GM18499 (cell line): ENCODE results near the gene AGBL1.
"Not testable (repeated sequence)": the region's sequence is repeated elsewhere in the genome, so short reads cannot be mapped to it uniquely, and the experiment has no call there.

ENCODE experiments used
- ATAC-seq: cut with Tn5 transposase; IDR thresholded peaks from one replicate; pipeline ENCODE4 v1.9.1; 2021; ENCODE audit warnings: moderate number of reproducible peaks; ENCODE audit not compliant: insufficient read depth, unreplicated experiment

AGBL1 gene

DNA sequence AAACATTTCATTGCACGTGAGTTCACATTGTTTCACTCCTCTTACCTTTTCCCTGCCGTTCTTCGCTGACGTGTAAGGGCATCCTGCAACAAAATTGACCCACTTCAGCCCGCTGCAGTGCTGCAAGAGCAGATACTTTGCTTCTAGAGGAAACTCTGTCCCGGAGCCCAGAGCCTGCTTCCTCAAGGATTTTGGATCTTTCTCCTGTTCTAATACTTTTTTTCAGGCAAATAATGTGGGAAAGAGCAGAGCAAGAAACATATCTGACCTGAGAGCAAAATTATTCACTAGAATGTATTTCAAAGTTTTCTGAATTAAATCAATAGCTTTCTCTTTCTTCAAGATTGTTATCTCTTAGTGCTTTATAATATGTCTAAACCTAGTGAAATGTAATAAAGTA, 303.9 kb downstream of the AGBL1 start:
- ATAC-seq: no peak

DNA sequence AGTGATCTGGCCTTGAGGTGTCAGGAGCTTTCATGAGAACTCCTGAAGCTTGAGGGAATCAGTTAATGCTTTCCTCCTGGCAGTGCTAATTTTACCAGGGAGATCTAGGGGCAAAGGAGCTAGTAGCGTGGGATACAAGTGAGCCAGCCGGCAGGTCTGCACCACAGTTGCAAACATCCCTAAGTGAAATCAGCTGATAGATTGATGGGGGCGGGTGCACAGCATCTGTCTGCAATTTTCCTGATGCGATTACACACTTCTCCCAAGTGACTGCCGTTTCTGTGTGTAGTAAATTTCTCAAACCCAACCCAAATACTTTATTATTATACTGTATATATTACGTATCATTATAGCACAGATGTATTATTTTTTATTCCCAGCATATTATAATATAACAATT, 304.5 kb downstream of the AGBL1 start:
- ATAC-seq: no peak

- ATAC-seq: no peak
Observed at GRCh38 chr15:86392296-86392695, 312.6 kb downstream of the AGBL1 start.

- ATAC-seq: no peak
Observed at GRCh38 chr15:86392874-86393273, 313.2 kb downstream of the AGBL1 start.

DNA sequence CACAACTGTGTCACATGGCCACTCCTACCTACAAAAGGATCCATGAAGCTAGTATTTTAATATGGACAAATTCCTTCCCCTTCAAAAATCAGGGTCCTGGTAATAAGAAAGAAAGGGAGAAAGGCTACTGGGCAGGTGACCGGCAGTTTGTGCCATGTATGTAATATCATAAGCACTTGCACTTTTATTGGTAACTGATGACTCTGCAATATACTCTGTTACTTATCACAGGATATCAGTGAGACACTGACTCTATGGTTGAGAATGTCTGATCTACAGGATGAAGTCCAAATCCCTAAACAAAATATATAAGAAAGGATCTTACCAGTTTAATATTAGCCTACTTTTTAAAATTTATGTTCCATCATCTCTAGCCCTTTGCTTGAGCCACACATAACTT, 315.2 kb downstream of the AGBL1 start:
- no peak for ATAC-seq

DNA sequence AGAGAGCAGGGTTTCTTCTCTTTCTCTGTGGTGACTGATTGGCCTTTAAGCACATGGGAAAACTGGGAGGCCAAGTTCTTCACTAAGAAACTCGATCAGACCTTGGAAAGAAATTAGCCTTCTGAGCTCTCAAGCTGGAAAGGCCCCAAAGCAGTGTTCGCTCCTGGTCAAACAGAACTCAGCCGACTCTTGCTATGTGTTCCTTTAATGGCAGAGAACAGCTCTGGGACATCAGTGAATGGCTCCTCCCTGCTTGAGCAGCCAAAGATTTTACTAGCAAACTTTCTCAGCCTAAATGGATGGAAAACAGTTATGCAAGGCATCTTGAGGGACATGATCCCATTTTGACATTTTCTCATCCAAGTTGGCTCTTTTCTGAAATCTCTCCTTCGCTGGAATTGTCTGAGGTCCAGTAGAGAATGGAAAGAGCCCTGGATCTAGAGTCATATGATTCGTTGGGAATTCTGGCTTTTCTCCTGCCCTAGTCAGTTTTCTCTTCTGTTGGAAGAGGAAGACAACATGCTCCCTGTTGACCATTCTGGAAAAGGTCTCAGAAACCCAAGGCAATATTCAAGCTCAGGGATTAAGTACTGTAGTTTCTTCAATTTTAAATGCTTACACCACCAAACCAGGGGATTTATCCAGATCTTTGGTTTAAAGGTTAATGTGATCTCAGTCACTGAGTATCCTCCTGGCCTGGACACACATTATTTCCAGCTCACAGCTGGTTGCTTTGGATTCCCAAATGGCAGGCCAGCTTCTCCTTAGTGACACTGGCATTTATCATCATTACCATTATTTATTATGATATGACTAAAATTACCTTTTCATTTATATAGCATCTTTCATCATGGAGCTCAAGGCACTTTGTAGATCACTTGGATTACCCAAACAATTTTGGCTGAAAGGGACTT, 319.6 kb downstream of the AGBL1 start:
- ATAC-seq: no peak

- ATAC-seq: no peak
Observed at GRCh38 chr15:86403221-86403620, 323.6 kb downstream of the AGBL1 start.

- ATAC-seq: no peak
Observed at GRCh38 chr15:86403914-86404583, 324.4 kb downstream of the AGBL1 start.

DNA sequence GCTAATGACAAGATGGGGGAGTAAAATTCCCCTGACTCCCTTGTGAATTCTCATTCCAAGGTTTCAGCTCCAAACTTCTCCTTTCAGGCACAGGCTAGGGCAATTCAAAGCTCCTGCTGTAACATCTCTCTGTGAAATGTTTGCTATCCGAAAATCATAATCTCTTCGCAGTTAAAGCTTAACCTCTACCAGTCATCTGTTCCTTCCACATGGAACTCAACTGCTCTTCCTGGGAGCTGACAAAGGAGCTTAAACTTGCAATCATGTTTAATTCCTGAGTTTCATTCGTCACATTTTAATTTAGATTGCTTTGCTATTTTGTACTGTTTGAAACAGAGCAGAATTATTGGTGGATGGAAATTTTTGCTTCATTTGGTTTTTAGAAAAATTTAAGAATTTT, 328.6 kb downstream of the AGBL1 start:
- no peak for ATAC-seq

DNA sequence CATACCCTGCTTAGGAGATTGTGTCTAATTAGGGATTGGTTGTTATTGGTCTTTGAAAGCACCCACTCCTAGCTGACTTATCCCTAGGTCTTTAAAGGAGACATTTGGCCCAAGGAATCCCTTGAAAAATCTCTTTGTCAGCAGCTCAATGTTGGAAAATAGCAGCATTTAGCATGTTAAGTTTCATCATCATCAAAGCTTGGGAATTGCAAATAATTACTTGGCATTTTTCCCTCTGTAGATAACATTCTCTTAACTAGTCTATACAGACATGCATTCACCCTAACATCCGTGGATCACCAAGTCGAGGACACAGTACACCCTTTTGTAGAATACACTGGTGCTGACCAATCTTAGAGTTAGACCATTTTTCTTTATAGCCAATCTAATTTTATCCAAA, 332.2 kb downstream of the AGBL1 start:
- no peak for ATAC-seq

GRCh38 chr15:86413191-86413590, 333.5 kb downstream of the AGBL1 start:
- no peak for ATAC-seq

DNA sequence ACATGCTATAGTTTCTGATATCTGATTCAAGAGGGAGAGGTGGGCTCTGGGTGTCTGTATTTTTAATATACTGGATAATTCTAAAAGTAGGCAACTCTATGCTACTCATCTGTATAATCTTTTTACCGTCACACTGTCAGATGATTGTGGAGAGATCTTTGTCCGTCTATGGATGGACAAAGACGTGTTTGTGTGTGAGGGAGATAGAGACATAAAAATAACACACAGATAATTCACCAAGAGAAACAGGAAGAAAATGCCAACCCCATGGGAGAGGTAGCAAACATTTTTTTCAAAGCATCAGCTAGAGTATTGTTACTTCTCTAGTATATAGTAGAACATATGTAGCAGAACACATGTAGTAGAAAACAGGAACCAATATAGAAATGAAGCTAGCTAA, 346.1 kb downstream of the AGBL1 start:
- ATAC-seq: no peak

DNA sequence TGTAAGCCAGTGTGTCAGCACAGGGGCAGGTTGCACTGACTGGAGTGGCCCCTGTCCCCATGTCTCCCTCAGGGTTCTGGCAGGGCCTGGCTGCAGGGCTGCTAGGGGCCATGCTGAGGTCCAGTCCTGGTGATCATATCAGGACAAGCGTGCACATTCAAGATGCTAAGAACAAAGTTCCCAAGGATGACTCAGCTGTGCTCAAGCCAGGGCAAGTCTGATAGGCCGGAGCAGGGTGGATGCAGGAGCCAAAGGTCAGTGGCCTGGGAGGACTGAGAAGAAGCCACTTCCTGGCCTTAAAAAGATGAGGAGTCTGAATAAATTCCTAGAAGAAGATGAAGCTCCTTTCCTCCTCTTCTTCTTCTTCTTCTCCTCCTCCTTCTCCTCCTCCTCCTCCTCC, 353.2 kb downstream of the AGBL1 start:
- ATAC-seq: no peak

DNA sequence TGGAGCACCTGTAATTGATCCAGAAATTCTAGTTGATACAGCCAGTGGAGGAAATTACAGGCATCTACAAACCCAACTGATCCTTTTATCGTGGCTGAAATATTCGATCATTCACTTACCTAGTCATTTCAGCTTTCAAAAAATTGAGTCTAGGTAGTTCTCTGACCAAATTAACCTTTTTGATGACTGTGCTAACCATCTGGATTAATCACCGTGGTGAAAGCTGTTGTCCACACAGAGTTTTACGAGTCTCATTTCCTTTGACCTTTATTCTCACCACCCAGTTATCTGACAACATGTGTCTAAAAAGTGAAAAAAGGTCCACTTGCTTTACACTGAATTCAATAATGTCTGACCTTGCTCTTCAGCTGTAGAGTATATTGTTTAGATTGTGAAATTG, 354.3 kb downstream of the AGBL1 start:
- ATAC-seq: no peak

- no peak for ATAC-seq
Observed at GRCh38 chr15:86439614-86440013, 359.9 kb downstream of the AGBL1 start.

DNA sequence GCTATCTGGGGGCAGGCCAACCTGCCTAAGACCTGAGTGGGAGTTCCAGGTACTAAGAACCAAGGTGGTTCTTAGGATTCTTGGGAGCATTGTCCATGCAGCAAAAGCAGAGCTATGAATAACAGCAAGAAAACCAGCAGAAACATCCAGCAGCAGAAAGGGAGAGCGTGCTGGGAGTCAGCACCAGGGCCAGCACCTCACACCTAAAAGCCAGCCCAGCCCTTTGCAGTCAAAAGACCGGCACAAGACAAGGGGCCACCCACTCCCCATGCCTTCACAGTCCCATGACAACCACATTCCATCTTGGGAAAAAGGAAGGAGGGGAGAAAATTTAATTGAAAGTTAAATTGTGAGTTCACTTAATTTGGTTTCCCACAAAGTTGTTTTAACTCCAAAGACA, 364.9 kb downstream of the AGBL1 start:
- ATAC-seq: no peak

- ATAC-seq: no peak
Observed at GRCh38 chr15:86445579-86446252, 366.0 kb downstream of the AGBL1 start.

DNA sequence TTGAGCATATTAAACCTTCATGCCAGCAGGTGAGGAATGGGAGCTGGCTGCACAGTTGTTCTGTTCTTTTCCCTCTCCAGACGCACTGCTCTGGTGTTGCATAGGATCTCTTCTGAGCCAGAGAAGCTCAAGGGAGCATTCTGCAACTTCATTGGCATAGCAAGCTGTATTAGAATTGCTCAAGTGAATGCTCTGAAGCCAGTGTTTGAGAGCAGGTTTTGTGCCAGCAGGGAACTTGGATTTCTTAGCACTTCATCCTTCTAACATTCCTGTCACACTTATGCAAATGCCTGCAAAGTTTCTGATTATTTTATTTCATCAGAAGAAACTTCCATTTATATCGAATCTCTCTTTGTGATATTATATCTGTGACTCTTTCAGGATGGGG, 366.6 kb downstream of the AGBL1 start:
- no peak for ATAC-seq

DNA sequence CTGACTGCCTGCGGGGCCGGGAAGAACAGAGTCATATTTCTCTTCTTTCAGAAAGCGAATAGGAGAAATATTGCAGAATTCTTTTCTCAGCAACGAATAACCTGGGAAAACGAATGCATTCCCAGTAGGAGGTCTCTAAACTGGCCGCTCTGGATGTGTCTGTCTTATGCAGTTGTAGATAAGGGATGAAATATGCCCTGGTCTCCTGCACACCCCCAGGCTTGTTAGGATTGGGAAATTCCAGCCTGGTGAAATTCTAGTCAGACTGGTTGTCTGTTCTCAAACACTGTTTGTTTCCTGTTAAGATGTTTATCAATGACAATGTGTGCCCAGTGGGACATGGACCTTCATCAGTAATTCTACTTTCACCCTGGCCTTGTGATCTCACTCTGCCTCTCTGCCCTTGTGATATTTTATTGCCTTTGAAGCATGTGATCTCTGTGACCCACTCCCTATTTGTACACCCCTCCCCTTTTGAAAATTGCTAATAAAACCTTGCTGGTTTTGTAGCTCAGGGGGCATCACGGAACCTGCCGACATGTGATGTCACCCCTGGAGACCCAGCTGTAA, 385.9 kb downstream of the AGBL1 start:
- not testable (repeated sequence) for ATAC-seq

- no peak for ATAC-seq
Observed at GRCh38 chr15:86481720-86482119, 402.0 kb downstream of the AGBL1 start.

DNA sequence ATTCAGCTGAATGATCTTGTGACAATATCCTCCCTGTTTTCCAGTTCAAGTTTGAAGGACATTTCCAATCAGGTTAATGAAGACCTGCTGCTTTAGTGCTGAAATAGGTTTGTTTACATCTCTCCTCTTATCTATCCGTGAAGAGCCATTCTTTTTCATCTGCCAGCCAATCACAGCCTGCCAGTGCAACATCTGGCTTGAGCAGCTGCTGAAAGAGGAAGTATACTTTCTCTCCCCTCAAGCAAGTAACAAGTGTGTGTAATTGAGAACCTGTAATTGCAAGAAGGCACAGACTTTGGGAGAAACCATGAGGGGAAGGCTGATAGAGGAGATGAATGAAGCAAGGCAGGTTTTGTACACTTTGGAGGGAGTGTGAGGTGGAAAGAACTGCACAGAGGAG, 404.3 kb downstream of the AGBL1 start:
- no peak for ATAC-seq
